CD14-positive monocyte (primary cell): ENCODE measurements around the gene FREM3. TPM values are rescaled to one million over a fixed set of nuclear protein-coding genes. Genes with fewer than 3 reads are reported as not detected.

Experiments
- DNase-seq, 3 donors: peaks; one replicate each; pipeline ENCODE4 v3.0.0-alpha.2; 2011 to 2022
- H2AFZ ChIP-seq: 2 replicates; pipeline ENCODE4 v1.6.0; 2012; ENCODE audit warnings: mild to moderate bottlenecking, low read depth, low read length, inconsistent platforms; ENCODE audit not compliant: insufficient read depth, poor library complexity, severe bottlenecking
- H3K27ac ChIP-seq, 2 donors: 1 replicate in 1 of 2; 2 replicates in 1 of 2; pipeline ENCODE4 v1.5.1; 2012 to 2013; ENCODE audit warnings: low read length in 2 of 2, control low read depth in 1 of 2, inconsistent platforms in 1 of 2, low read depth in 1 of 2, mild to moderate bottlenecking in 1 of 2
- H3K27me3 ChIP-seq, 2 donors: one replicate each; pipeline versions ENCODE4 v1.6.0 to v1.6.1; 2011 to 2013; ENCODE audit warnings: low read length in 2 of 2; ENCODE audit not compliant: control insufficient read depth in 2 of 2, insufficient read depth in 2 of 2
- H3K36me3 ChIP-seq, 2 donors: replicated peaks in 1 of 2; 1 replicate in 1 of 2; 2 replicates in 1 of 2; pipeline versions ENCODE4 v1.5.1 to v1.6.1; 2012 to 2013; ENCODE audit warnings: low read length in 2 of 2, control low read depth in 1 of 2, inconsistent platforms in 1 of 2, mild to moderate bottlenecking in 1 of 2; ENCODE audit not compliant: insufficient read depth in 2 of 2, control insufficient read depth in 1 of 2
- H3K4me1 ChIP-seq, 2 donors: 1 replicate in 1 of 2; 2 replicates in 1 of 2; pipeline versions ENCODE4 v1.5.1 to v1.6.1; 2012 to 2013; ENCODE audit warnings: low read length in 2 of 2, control low read depth in 1 of 2, inconsistent platforms in 1 of 2, mild to moderate bottlenecking in 1 of 2, moderate library complexity in 1 of 2; ENCODE audit not compliant: insufficient read depth in 2 of 2, control insufficient read depth in 1 of 2
- H3K4me2 ChIP-seq: replicated peaks from 2 replicates; pipeline ENCODE3; 2012; ENCODE audit warnings: low read length, moderate library complexity, mild to moderate bottlenecking; ENCODE audit not compliant: poor library complexity, severe bottlenecking; ENCODE audit errors: extremely low read depth
- H3K4me3 ChIP-seq, 3 experiments: fragments of 200-600 bp in 1 of 3; sonication (generic) in 1 of 3; replicated peaks in 1 of 3; 1 replicate in 2 of 3; 2 replicates in 1 of 3; pipeline ENCODE4 v1.5.1; 2011 to 2013; ENCODE audit warnings: low read length in 3 of 3, mild to moderate bottlenecking in 3 of 3, control low read depth in 2 of 3, low read depth in 2 of 3, inconsistent platforms in 1 of 3, moderate library complexity in 1 of 3
- H3K79me2 ChIP-seq: 2 replicates; pipeline ENCODE4 v1.6.0; 2012; ENCODE audit warnings: mild to moderate bottlenecking, control low read depth, inconsistent platforms, low read length, moderate library complexity; ENCODE audit not compliant: insufficient read depth
- H3K9ac ChIP-seq: 2 replicates; pipeline ENCODE4 v1.6.0; 2017; ENCODE audit warnings: low read length, mild to moderate bottlenecking; ENCODE audit not compliant: insufficient read depth, poor library complexity, severe bottlenecking
- H3K9me3 ChIP-seq, 2 donors: replicated peaks in 1 of 2; 1 replicate in 1 of 2; 2 replicates in 1 of 2; pipeline versions ENCODE4 v1.5.1 to v1.6.1; 2012 to 2013; ENCODE audit warnings: low read length in 2 of 2, control low read depth in 1 of 2; ENCODE audit not compliant: control insufficient read depth in 1 of 2, insufficient read depth in 1 of 2
- H4K20me1 ChIP-seq: 2 replicates; pipeline ENCODE4 v1.6.0; 2012; ENCODE audit warnings: mild to moderate bottlenecking, low read length, control low read depth, moderate library complexity; ENCODE audit not compliant: insufficient read depth
- H3K27ac Mint-ChIP-seq, 7 donors: one replicate each; pipeline ENCODE4 v1.8.0; 2020; ENCODE audit warnings: mild to moderate bottlenecking in 7 of 7, mixed read lengths in 7 of 7, moderate library complexity in 6 of 7, inconsistent platforms in 2 of 7
- H3K27me3 Mint-ChIP-seq, 3 donors: one replicate each; pipeline ENCODE4 v1.8.0; 2021 to 2022; ENCODE audit warnings: low read depth in 3 of 3, mild to moderate bottlenecking in 3 of 3, mixed read lengths in 3 of 3, moderate library complexity in 3 of 3, inconsistent platforms in 1 of 3
- H3K36me3 Mint-ChIP-seq, 2 donors: one replicate each; pipeline ENCODE4 v1.8.0; 2020; ENCODE audit warnings: mixed read lengths in 2 of 2, inconsistent platforms in 1 of 2, mild to moderate bottlenecking in 1 of 2
- H3K4me1 Mint-ChIP-seq: one replicate; pipeline ENCODE4 v1.8.0; 2020; ENCODE audit warnings: mild to moderate bottlenecking, mixed read lengths
- H3K4me3 Mint-ChIP-seq, 2 donors: one replicate each; pipeline ENCODE4 v1.8.0; 2020; ENCODE audit warnings: mild to moderate bottlenecking in 2 of 2, mixed read lengths in 2 of 2, moderate library complexity in 1 of 2
- H3K9me3 Mint-ChIP-seq, 7 donors: one replicate each; pipeline ENCODE4 v1.8.0; 2020 to 2022; ENCODE audit warnings: mixed read lengths in 7 of 7, mild to moderate bottlenecking in 6 of 7, moderate library complexity in 6 of 7, inconsistent platforms in 2 of 7
- CTCF ChIP-seq: fragments of 200-600 bp; IDR thresholded peaks from one replicate; pipeline ENCODE4 v1.8.0; 2022; ENCODE audit warnings: antibody characterized with exemption, mild to moderate bottlenecking
- WGBS: methylation state at CpG from one replicate; pipeline ENCODE4 v1.1.5; 2013; ENCODE audit warnings: missing lambda C conversion rate; ENCODE audit not compliant: insufficient coverage; 5-methylcytosine and 5-hydroxymethylcytosine counted together
- intact Hi-C, 2 donors: fragments of 100-400 bp; cut with micrococcal nuclease; formaldehyde crosslinking; loops; one replicate each; pipeline versions ENCODE4 v1.15.0 to v1.15.1; 2023
- polyA minus RNA-seq: library from RNA; depleted of rRNA, polyadenylated mRNA; stranded (reverse); fragments of >200 nt; gene quantifications from 2 replicates; pipeline ENCODE4 v1.2.3, GENCODE V29; 2012
- polyA plus RNA-seq, 3 donors: library from polyadenylated mRNA; depleted of rRNA in 1 of 3; unstranded in 2 of 3; stranded (reverse) in 1 of 3; fragments of 300-500 nt in 2 of 3; fragments of >200 nt in 1 of 3; fragmentation: Illumina TruSeq in 2 of 3; gene quantifications; 1 replicate in 2 of 3; 2 replicates in 1 of 3; pipeline ENCODE4 v1.2.3, GENCODE V29; 2012 to 2021
- total RNA-seq, 12 experiments: library from RNA in 1 of 12; stranded (reverse) in 1 of 12; fragments of 120-200 nt in 1 of 12; gene quantifications; one replicate each; pipeline ENCODE4 v1.2.4 and lab custom pipeline; 2013 to 2026; ENCODE audit warnings: mixed read lengths in 6 of 12, inconsistent platforms in 1 of 12

FREM3 gene
- not detected for total RNA-seq (2013)
- polyA plus RNA-seq = not detected
- polyA minus RNA-seq = under 0.01 TPM in 2 replicates
- total RNA-seq (lab: John Stamatoyannopoulos, UW) = 0 to 0.90 (median 0) reads per million in 11 experiments

- peak within 1 kb of the TSS in 1 of 3 experiments; percentile 34 for H3K4me3 ChIP-seq
- Mint-ChIP-seq H3K27ac (peak within 1 kb of the TSS in 1 of 7 donors; percentile 4), H3K4me1 (peaks cover 10% of the 10 kb centered on the region), H3K4me3 (peak within 1 kb of the TSS; percentile 24 to 80), H3K36me3 (no peaks in the 10 kb centered on the region), H3K27me3 (peaks cover 42 to 48% (median 48%) of the 10 kb centered on the region in 3 donors), H3K9me3 (peaks cover 0 to 17% (median 9%) of the 10 kb centered on the region in 7 donors)
- peak within 1 kb of the TSS; percentile 42 for H3K4me2 ChIP-seq
- peak within 1 kb of the TSS; percentile 21 for H2AFZ ChIP-seq
- no peak within 1 kb of the TSS for H3K9ac ChIP-seq
- WGBS = 1% methylated on average over 52 of the region's 64 CpGs
- TF ChIP-seq CTCF = no peak
- peaks cover 34 to 51% of the 10 kb centered on the region in 2 donors for H3K27me3 ChIP-seq
- H4K20me1 ChIP-seq = no peaks in the 10 kb centered on the region
- H3K36me3 ChIP-seq = no peaks in the 10 kb centered on the region
- intact Hi-C loops = no loop called here
- H3K27ac ChIP-seq = no peak within 1 kb of the TSS
- H3K79me2 ChIP-seq = no peaks in the 10 kb centered on the region
- H3K9me3 ChIP-seq = peaks cover 16 to 23% of the 10 kb centered on the region in 2 donors
- no peak for DNase-seq
- peaks cover 10 to 11% of the 10 kb centered on the region in 2 donors for H3K4me1 ChIP-seq
Observed at GRCh38 chr4:143700416-143701352, at the start of gene FREM3. Gene FREM3 (minus strand): TSS chr4:143700675. CDS start chr4:143700675, 0 bp downstream.

GRCh38 chr4:143745874-143746273, 45.4 kb upstream of the FREM3 start:
- no peak overlapping the region for H3K9ac ChIP-seq
- intact Hi-C loops = no loop called here
- H3K9me3 ChIP-seq = no peaks in the 10 kb centered on the region
- Mint-ChIP-seq H3K4me3 (no peak overlapping the region), H3K9me3 (peaks cover 0 to 2% (median 0%) of the 10 kb centered on the region in 7 donors), H3K27ac (no peak overlapping the region), H3K36me3 (no peaks in the 10 kb centered on the region), H3K4me1 (no peaks in the 10 kb centered on the region), H3K27me3 (no peaks in the 10 kb centered on the region)
- no peaks in the 10 kb centered on the region for H4K20me1 ChIP-seq
- TF ChIP-seq CTCF = no peak
- H2AFZ ChIP-seq = no peak overlapping the region
- no peaks in the 10 kb centered on the region for H3K79me2 ChIP-seq
- no peak overlapping the region for H3K4me3 ChIP-seq
- no peaks in the 10 kb centered on the region for H3K4me1 ChIP-seq
- no peaks in the 10 kb centered on the region for H3K36me3 ChIP-seq
- no peak for DNase-seq
- H3K27me3 ChIP-seq = no peaks in the 10 kb centered on the region
- H3K4me2 ChIP-seq = no peak overlapping the region
- no peak overlapping the region for H3K27ac ChIP-seq
